ENCODE measurements around the gene TM7SF2.

Gene TM7SF2

DNA sequence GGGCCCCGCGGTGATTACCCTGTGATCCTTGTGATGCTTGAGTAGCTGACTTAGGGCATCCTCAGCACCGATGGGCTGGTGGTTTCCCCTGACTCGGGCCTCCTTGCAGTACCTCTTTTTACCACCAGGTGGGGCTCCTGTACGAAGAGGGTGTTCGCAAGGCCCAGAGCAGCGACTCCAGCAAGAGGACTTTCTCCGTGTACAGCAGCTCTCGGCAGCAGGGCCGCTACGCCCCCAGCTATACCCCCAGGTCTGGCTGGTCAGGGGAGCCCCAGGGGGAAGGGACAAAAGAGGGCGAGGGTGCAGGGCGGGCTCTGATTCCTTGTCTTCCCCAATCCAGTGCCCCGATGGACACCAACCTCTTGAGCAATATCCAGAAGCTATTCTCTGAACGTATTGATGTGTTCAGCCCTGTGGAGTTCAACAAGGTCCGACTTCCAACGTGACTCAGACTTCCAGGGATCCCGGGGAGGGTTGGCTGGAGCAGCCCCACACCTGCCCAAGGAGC is 1.3 kb upstream of the TM7SF2 start:
- TF ChIP-seq, protein P1, sequence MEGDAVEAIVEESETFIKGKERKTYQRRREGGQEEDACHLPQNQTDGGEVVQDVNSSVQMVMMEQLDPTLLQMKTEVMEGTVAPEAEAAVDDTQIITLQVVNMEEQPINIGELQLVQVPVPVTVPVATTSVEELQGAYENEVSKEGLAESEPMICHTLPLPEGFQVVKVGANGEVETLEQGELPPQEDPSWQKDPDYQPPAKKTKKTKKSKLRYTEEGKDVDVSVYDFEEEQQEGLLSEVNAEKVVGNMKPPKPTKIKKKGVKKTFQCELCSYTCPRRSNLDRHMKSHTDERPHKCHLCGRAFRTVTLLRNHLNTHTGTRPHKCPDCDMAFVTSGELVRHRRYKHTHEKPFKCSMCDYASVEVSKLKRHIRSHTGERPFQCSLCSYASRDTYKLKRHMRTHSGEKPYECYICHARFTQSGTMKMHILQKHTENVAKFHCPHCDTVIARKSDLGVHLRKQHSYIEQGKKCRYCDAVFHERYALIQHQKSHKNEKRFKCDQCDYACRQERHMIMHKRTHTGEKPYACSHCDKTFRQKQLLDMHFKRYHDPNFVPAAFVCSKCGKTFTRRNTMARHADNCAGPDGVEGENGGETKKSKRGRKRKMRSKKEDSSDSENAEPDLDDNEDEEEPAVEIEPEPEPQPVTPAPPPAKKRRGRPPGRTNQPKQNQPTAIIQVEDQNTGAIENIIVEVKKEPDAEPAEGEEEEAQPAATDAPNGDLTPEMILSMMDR (IDR thresholded peaks at IDR 0.05; ENCODE audit: low read depth, low read length), result peak; percentile 99
- no peak overlapping the region for H3K4me3 ChIP-seq (ENCODE audit: low read depth, low read length)

- TF ChIP-seq, protein P1 (IDR thresholded peaks at IDR 0.05; ENCODE audit: low read depth, low read length), result no peak
- no peak overlapping the region for H3K4me3 ChIP-seq (ENCODE audit: low read depth, low read length)
Measured at GRCh38 chr11:65111159-65111743, 421 bp upstream of the TM7SF2 start.

DNA sequence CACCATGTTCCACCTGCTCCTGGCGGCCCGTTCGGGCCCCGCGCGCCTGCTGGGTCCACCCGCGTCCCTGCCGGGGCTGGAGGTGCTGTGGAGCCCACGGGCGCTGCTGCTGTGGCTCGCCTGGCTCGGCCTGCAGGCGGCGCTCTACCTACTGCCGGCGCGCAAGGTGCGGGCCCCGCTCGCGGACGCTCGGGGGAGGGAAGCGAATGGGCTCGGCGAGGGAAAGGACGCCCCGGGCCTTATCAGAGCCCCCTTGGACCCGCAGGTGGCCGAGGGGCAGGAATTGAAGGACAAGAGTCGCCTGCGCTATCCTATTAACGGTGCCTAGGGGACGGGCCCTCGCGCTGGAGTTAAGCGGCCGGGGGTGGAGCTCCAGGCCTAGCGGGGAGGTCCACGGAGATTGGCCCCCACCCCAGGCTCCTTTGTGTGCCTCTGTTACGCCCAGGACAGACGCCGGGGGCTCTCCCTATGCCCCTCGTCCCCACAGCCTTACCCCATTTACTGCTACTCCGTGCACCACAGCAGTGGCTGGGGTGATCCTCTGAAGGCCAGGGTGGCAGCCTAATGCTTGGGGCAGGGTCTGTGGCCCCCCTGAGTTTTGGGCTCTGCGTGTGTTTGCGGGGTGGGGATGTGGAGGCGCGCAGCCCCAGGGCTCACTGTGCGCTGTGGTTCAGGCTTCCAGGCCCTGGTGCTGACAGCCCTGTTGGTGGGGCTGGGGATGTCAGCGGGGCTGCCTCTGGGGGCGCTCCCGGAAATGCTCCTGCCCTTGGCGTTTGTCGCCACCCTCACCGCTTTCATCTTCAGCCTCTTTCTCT is 1.1 kb downstream of the TM7SF2 start:
- peak overlapping the region; percentile 51 for H3K4me3 ChIP-seq (ENCODE audit: low read depth, low read length)
- TF ChIP-seq, protein P1 (IDR thresholded peaks at IDR 0.05; ENCODE audit: low read depth, low read length), result peak; percentile 85

DNA sequence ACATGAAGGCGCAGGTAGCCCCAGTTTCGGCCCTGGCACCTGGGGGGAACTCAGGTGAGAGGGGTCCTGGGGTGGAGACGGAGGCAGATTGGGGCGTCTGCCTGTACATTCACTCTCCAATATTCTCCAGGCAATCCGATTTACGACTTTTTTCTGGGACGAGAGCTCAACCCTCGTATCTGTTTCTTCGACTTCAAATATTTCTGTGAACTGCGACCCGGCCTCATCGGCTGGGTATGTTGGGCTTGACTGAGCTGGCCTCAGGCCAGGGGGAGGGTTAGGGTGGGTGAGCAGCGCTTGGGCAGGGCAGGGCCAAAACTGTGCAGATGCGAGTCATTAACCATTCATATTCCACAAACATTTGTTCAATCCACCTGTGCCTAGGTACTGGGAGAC is 1.7 kb downstream of the TM7SF2 start:
- no peak overlapping the region for H3K4me3 ChIP-seq (ENCODE audit: low read depth, low read length)
- TF ChIP-seq, protein P1 (IDR thresholded peaks at IDR 0.05; ENCODE audit: low read depth, low read length), result no peak

- H3K4me3 ChIP-seq (ENCODE audit: low read depth, low read length), result no peak overlapping the region
- TF ChIP-seq, protein P1 (IDR thresholded peaks at IDR 0.05; ENCODE audit: low read depth, low read length), result no peak
Measured at GRCh38 chr11:65113839-65114238, 2.2 kb downstream of the TM7SF2 start.

GRCh38 chr11:65114538-65115171 is 3.0 kb downstream of the TM7SF2 start:
- no peak overlapping the region for H3K4me3 ChIP-seq (ENCODE audit: low read depth, low read length)
- TF ChIP-seq, protein P1 (IDR thresholded peaks at IDR 0.05; ENCODE audit: low read depth, low read length), result no peak
